MM.1S (cell line): ENCODE measurements around the gene KCND2.
"Not testable (repeated sequence)": the region's sequence is repeated elsewhere in the genome, so short reads cannot be mapped to it uniquely, and the experiment has no call there.

Experiments
- EZH2 ChIP-seq: fragments of 300-600 bp; sonication (generic); optimal IDR thresholded peaks from 2 replicates; pipeline ENCODE3; 2017; ENCODE audit warnings: low read depth, mild to moderate bottlenecking, antibody characterized with exemption, low read length, mixed read lengths
- EZH2phosphoT487 ChIP-seq: fragments of 300-600 bp; sonication (generic); IDR thresholded peaks from 2 replicates; pipeline ENCODE4 v1.6.1; 2018; ENCODE audit warnings: antibody characterized with exemption, low read length
- TF ChIP-seq, protein P1 (sequence below): fragments of 300-600 bp; sonication (generic); IDR thresholded peaks from 2 replicates; pipeline ENCODE4 v1.5.1; 2016; ENCODE audit warnings: antibody characterized with exemption, low read length, mixed read lengths

- TF ChIP-seq, protein P1, sequence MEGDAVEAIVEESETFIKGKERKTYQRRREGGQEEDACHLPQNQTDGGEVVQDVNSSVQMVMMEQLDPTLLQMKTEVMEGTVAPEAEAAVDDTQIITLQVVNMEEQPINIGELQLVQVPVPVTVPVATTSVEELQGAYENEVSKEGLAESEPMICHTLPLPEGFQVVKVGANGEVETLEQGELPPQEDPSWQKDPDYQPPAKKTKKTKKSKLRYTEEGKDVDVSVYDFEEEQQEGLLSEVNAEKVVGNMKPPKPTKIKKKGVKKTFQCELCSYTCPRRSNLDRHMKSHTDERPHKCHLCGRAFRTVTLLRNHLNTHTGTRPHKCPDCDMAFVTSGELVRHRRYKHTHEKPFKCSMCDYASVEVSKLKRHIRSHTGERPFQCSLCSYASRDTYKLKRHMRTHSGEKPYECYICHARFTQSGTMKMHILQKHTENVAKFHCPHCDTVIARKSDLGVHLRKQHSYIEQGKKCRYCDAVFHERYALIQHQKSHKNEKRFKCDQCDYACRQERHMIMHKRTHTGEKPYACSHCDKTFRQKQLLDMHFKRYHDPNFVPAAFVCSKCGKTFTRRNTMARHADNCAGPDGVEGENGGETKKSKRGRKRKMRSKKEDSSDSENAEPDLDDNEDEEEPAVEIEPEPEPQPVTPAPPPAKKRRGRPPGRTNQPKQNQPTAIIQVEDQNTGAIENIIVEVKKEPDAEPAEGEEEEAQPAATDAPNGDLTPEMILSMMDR: not testable (repeated sequence)
- TF ChIP-seq EZH2, EZH2phosphoT487: not testable (repeated sequence)
Measured at GRCh38 chr7:120578657-120579056, 305.7 kb downstream of the KCND2 start.
